IPS DF 4.7 (cell line): ENCODE data around the gene GALR3.

Experiments used
- DNase-seq: peaks from one replicate; pipeline ENCODE4 v3.0.0-alpha.2; 2013; ENCODE audit warnings: low spot score; ENCODE audit errors: extremely low read depth

Gene GALR3

GRCh38 chr22:37803195-37803638 lies 20.0 kb upstream of the GALR3 start:
- DNase-seq, result no peak

GRCh38 chr22:37803639-37804351 lies 19.4 kb upstream of the GALR3 start:
- DNase-seq, result no peak

- no peak for DNase-seq
Observed at GRCh38 chr22:37804352-37804880, 18.8 kb upstream of the GALR3 start.

- DNase-seq, result no peak
Observed at GRCh38 chr22:37804881-37805809, 18.0 kb upstream of the GALR3 start.

- DNase-seq, result no peak
Observed at GRCh38 chr22:37805810-37806277, 17.3 kb upstream of the GALR3 start.

GRCh38 chr22:37806409-37807333 lies 16.5 kb upstream of the GALR3 start:
- no peak for DNase-seq

GRCh38 chr22:37807410-37808293 lies 15.5 kb upstream of the GALR3 start, which contains the start of gene GCAT:
Gene GCAT (plus strand): TSS chr22:37807934. CDS start chr22:37807968, 34 bp downstream.
- no peak for DNase-seq

GRCh38 chr22:37808294-37808657 lies 14.9 kb upstream of the GALR3 start:
- DNase-seq, result no peak

- no peak for DNase-seq
Observed at GRCh38 chr22:37809672-37810333, 13.4 kb upstream of the GALR3 start.

GRCh38 chr22:37811867-37812266 lies 11.3 kb upstream of the GALR3 start:
- no peak for DNase-seq

- no peak for DNase-seq
Observed at GRCh38 chr22:37812869-37813678, 10.1 kb upstream of the GALR3 start.

- no peak for DNase-seq
Observed at GRCh38 chr22:37815593-37815992, 7.6 kb upstream of the GALR3 start.

GRCh38 chr22:37816543-37817180 lies 6.5 kb upstream of the GALR3 start:
- no peak for DNase-seq

- no peak for DNase-seq
Observed at GRCh38 chr22:37817705-37818408, 5.3 kb upstream of the GALR3 start.

- DNase-seq, result no peak
Observed at GRCh38 chr22:37818409-37819104, 4.6 kb upstream of the GALR3 start.

- no peak for DNase-seq
Observed at GRCh38 chr22:37819105-37819433, 4.1 kb upstream of the GALR3 start.

- DNase-seq, result no peak
Observed at GRCh38 chr22:37820350-37820749, 2.8 kb upstream of the GALR3 start.
